Measurements from ENCODE around the gene TIGD3.

The TIGD3 gene

DNA sequence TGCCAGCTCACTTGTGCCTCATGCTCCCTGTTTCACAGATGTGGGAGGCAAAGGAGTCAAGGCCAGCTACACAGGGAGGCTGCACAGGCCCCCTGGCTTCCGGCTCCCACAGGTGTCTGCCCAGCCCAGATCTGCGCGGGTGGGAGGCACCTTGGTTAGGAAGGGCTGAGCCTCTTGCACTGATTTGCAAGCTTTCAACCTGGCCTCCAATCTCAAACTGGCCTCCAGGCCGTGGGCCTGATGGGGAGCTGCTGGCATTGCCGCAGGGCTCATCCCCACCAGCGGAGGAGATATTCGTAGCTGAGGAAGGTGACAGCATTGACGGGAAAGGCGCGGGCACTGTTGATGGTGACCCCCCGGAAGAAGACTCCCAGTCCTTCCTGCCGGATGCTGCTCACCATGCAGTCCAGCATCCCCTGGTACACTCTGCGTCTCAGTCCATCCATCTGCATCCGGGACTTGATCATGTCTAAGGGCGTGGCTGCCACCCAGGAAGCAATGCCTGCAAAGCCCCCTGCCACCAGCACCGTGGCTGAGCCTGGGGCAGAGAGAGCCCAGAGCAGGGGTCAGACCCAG, 21.7 kb downstream of the TIGD3 start:
- Histone ChIP-seq H3K4me3 (ENCODE audit: low read depth, low read length, poor library complexity, severe bottlenecking) (no peak overlapping the region), H3K9me2 (ENCODE audit: low read depth, low read length) (no peaks in the 10 kb centered on the region), H2AFZ (ENCODE audit: low read length) (no peak overlapping the region), H3K9ac (ENCODE audit: low read length) (no peak overlapping the region), H3K27ac (ENCODE audit: low read depth, low read length, poor library complexity, severe bottlenecking) (no peak overlapping the region), H3K4me2 (ENCODE audit: low read length) (no peak overlapping the region), H3K9me3 (ENCODE audit: low read length) (no peaks in the 10 kb centered on the region), H4K20me1 (ENCODE audit: insufficient read depth, low read length) (no peaks in the 10 kb centered on the region), H3F3A (ENCODE audit: insufficient read depth, low read length) (no peaks in the 10 kb centered on the region), H3K27me3 (ENCODE audit: insufficient read depth, low read length) (peaks cover 1% of the 10 kb centered on the region; the same call in 1 of the 2 replicates), H3K4me1 (ENCODE audit: insufficient read depth, low read length, severe bottlenecking) (peaks cover 23% of the 10 kb centered on the region), H3K79me2 (ENCODE audit: insufficient read depth, low read length) (no peaks in the 10 kb centered on the region), H3K36me3 (ENCODE audit: insufficient read depth, low read length) (no peaks in the 10 kb centered on the region)
- TF ChIP-seq, protein P1, sequence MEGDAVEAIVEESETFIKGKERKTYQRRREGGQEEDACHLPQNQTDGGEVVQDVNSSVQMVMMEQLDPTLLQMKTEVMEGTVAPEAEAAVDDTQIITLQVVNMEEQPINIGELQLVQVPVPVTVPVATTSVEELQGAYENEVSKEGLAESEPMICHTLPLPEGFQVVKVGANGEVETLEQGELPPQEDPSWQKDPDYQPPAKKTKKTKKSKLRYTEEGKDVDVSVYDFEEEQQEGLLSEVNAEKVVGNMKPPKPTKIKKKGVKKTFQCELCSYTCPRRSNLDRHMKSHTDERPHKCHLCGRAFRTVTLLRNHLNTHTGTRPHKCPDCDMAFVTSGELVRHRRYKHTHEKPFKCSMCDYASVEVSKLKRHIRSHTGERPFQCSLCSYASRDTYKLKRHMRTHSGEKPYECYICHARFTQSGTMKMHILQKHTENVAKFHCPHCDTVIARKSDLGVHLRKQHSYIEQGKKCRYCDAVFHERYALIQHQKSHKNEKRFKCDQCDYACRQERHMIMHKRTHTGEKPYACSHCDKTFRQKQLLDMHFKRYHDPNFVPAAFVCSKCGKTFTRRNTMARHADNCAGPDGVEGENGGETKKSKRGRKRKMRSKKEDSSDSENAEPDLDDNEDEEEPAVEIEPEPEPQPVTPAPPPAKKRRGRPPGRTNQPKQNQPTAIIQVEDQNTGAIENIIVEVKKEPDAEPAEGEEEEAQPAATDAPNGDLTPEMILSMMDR (IDR thresholded peaks at IDR 0.05; ENCODE audit: low read length): no peak
- no peak for TF ChIP-seq EZH2 (IDR thresholded peaks at IDR 0.05; ENCODE audit: borderline replicate concordance, low read length)

DNA sequence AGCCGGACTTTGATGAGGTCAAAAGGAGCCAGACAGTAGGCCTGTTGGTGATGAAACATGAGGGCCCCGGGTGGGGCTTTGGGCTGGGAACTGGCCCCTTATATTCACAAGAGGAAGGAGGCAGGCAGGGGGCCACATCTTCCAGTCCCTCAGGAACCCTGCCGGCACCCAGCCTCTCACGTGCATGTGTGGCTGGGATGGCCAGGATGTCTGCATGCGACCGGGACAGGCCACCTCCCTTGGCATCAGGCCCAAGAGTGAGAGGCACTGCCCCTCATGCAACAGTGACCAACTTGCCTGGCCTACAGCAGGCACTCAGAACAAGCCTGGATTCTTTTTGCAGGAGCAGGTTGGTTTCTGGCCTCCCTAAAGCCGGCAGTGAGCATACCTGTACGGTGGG, 22.5 kb downstream of the TIGD3 start:
- peaks cover 29% of the 10 kb centered on the region for H3K4me1 ChIP-seq (ENCODE audit: insufficient read depth, low read length, severe bottlenecking)
- TF ChIP-seq EZH2 (IDR thresholded peaks at IDR 0.05; ENCODE audit: borderline replicate concordance, low read length): no peak
- TF ChIP-seq, protein P1 (IDR thresholded peaks at IDR 0.05; ENCODE audit: low read length): no peak
- H3K9me3 ChIP-seq (ENCODE audit: low read length): no peaks in the 10 kb centered on the region

DNA sequence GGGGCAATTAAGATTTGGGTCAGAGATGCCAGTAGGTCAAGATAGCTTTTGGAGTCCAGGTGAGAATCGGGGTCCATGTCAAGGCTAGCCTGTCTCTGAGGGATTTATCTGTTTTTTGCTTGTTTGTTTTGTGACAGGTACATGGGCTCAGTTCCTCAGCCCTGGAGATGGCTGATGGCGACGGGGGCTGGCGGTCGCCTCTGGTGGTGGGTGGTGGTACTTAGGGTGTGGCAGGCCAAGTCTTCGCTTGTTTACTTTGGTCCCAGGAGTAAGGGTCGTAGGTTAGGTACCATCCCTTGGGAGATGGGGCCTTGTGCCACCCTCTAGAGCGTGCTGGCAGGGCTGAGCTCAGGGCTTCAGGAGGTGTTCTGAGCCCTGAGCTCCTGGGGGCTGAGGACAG, 23.2 kb downstream of the TIGD3 start:
- no peak overlapping the region for H2AFZ ChIP-seq (ENCODE audit: low read length)
- H4K20me1 ChIP-seq (ENCODE audit: insufficient read depth, low read length): no peaks in the 10 kb centered on the region
- H3K27ac ChIP-seq (ENCODE audit: low read depth, low read length, poor library complexity, severe bottlenecking): no peak overlapping the region
- no peaks in the 10 kb centered on the region for H3K9me2 ChIP-seq (ENCODE audit: low read depth, low read length)
- no peak overlapping the region for H3K4me2 ChIP-seq (ENCODE audit: low read length)
- H3K9ac ChIP-seq (ENCODE audit: low read length): no peak overlapping the region
- TF ChIP-seq, protein P1 (IDR thresholded peaks at IDR 0.05; ENCODE audit: low read length): peak; percentile 24; the same call in 1 of the 2 replicates
- no peak for TF ChIP-seq EZH2 (IDR thresholded peaks at IDR 0.05; ENCODE audit: borderline replicate concordance, low read length)
- H3K9me3 ChIP-seq (ENCODE audit: low read length): no peaks in the 10 kb centered on the region
- no peaks in the 10 kb centered on the region for H3K79me2 ChIP-seq (ENCODE audit: insufficient read depth, low read length)
- H3K4me3 ChIP-seq (ENCODE audit: low read depth, low read length, poor library complexity, severe bottlenecking): no peak overlapping the region
- no peaks in the 10 kb centered on the region for H3K27me3 ChIP-seq (ENCODE audit: insufficient read depth, low read length)
- no peaks in the 10 kb centered on the region for H3F3A ChIP-seq (ENCODE audit: insufficient read depth, low read length)
- peaks cover 36% of the 10 kb centered on the region for H3K4me1 ChIP-seq (ENCODE audit: insufficient read depth, low read length, severe bottlenecking)
- no peaks in the 10 kb centered on the region for H3K36me3 ChIP-seq (ENCODE audit: insufficient read depth, low read length)

More for the DNA sequence above, 22.5 kb downstream of the TIGD3 start:
- Histone ChIP-seq H3K9me2 (ENCODE audit: low read depth, low read length) (no peaks in the 10 kb centered on the region), H3K27me3 (ENCODE audit: insufficient read depth, low read length) (no peaks in the 10 kb centered on the region), H3K9ac (ENCODE audit: low read length) (no peak overlapping the region), H3K4me2 (ENCODE audit: low read length) (no peak overlapping the region), H4K20me1 (ENCODE audit: insufficient read depth, low read length) (no peaks in the 10 kb centered on the region), H3K27ac (ENCODE audit: low read depth, low read length, poor library complexity, severe bottlenecking) (no peak overlapping the region), H3K36me3 (ENCODE audit: insufficient read depth, low read length) (no peaks in the 10 kb centered on the region), H2AFZ (ENCODE audit: low read length) (no peak overlapping the region), H3K4me3 (ENCODE audit: low read depth, low read length, poor library complexity, severe bottlenecking) (no peak overlapping the region), H3K79me2 (ENCODE audit: insufficient read depth, low read length) (no peaks in the 10 kb centered on the region), H3F3A (ENCODE audit: insufficient read depth, low read length) (no peaks in the 10 kb centered on the region)
